Hematopoietic multipotent progenitor cell treated with erythropoietin and hydrocortisone succinate and interleukin-3 and kit ligand, for 17 days (in vitro differentiated cells): ENCODE data around the gene TNIP1.
A peak's percentile ranks its signal among the peaks of the same experiment; 100 is the strongest.

Experiments
- DNase-seq: peaks from one replicate; pipeline ENCODE4 v3.0.0-alpha.2; 2015; ENCODE audit warnings: low spot score

Gene TNIP1

GRCh38 chr5:151083081-151083676, 2.3 kb upstream of the TNIP1 start:
- no peak for DNase-seq

GRCh38 chr5:151082282-151082902, 1.6 kb upstream of the TNIP1 start:
- DNase-seq: no peak

- DNase-seq: peak; percentile 95
Observed at GRCh38 chr5:151081431-151082281, 822 bp upstream of the TNIP1 start.

GRCh38 chr5:151079838-151080612, 809 bp downstream of the TNIP1 start:
- DNase-seq: no peak

- DNase-seq: no peak
Observed at GRCh38 chr5:151078490-151079262, 2.2 kb downstream of the TNIP1 start.

GRCh38 chr5:151077967-151078366, 2.9 kb downstream of the TNIP1 start:
- DNase-seq: no peak

GRCh38 chr5:151077419-151077818, 3.4 kb downstream of the TNIP1 start:
- no peak for DNase-seq

- DNase-seq: no peak
Observed at GRCh38 chr5:151076616-151077015, 4.2 kb downstream of the TNIP1 start.

GRCh38 chr5:151075698-151076331, 5.0 kb downstream of the TNIP1 start:
- no peak for DNase-seq

GRCh38 chr5:151074557-151074956, 6.3 kb downstream of the TNIP1 start:
- DNase-seq: no peak

- no peak for DNase-seq
Observed at GRCh38 chr5:151073280-151073679, 7.6 kb downstream of the TNIP1 start.

- no peak for DNase-seq
Observed at GRCh38 chr5:151072630-151073025, 8.2 kb downstream of the TNIP1 start.

GRCh38 chr5:151071848-151072629, 8.8 kb downstream of the TNIP1 start:
- no peak for DNase-seq

GRCh38 chr5:151071021-151071420, 9.8 kb downstream of the TNIP1 start:
- DNase-seq: no peak

- DNase-seq: no peak
Observed at GRCh38 chr5:151070449-151070848, 10.4 kb downstream of the TNIP1 start.

- no peak for DNase-seq
Observed at GRCh38 chr5:151068433-151069197, 12.2 kb downstream of the TNIP1 start.

GRCh38 chr5:151067632-151068432, 13.0 kb downstream of the TNIP1 start:
- no peak for DNase-seq

GRCh38 chr5:151066920-151067319, 13.9 kb downstream of the TNIP1 start:
- DNase-seq: no peak

- no peak for DNase-seq
Observed at GRCh38 chr5:151065609-151066008, 15.2 kb downstream of the TNIP1 start.
